ENCODE results near the gene CHAT.

Gene CHAT

DNA sequence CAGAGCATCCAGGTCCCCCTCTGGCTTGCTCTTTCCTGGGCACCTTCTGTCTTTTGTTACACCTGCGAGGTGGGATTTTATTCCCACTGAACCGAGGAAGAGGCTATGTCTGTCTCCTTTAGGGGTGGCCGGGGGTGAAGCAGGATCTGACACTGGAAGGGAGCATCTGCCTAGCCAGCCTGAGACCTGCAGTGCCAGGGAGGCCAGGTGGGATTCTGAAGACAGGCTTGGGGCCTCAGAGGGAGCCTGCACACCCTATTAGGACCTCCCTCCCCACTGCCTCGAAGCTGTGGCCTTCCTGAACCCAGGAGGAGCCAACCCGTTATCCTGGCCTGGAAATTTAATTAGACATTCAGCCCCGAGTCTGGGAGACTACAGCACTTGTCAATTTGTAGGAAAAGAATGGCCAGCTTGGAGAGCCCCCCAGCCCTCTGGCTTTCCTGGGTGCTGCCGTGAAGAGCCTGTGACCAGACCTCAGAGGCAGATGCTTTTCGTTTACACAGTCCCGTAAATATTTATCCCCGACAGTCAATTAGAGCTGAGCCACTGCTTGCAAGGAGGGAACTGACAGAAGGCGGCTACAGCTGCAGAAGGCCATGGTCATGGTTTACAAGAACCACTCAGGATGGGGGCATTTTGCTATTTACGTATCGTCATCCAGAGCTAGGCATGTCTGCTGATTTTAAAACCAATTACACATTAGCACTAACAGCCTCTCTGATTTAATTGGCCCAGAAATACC, 19.7 kb downstream of the CHAT start:
- no peak overlapping the region for H3K27ac ChIP-seq
- TF ChIP-seq, protein P1, sequence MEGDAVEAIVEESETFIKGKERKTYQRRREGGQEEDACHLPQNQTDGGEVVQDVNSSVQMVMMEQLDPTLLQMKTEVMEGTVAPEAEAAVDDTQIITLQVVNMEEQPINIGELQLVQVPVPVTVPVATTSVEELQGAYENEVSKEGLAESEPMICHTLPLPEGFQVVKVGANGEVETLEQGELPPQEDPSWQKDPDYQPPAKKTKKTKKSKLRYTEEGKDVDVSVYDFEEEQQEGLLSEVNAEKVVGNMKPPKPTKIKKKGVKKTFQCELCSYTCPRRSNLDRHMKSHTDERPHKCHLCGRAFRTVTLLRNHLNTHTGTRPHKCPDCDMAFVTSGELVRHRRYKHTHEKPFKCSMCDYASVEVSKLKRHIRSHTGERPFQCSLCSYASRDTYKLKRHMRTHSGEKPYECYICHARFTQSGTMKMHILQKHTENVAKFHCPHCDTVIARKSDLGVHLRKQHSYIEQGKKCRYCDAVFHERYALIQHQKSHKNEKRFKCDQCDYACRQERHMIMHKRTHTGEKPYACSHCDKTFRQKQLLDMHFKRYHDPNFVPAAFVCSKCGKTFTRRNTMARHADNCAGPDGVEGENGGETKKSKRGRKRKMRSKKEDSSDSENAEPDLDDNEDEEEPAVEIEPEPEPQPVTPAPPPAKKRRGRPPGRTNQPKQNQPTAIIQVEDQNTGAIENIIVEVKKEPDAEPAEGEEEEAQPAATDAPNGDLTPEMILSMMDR (conservative IDR thresholded peaks at IDR 0.05): no peak

- TF ChIP-seq, protein P1 (conservative IDR thresholded peaks at IDR 0.05): no peak
- no peak overlapping the region for H3K27ac ChIP-seq
Observed at GRCh38 chr10:49634069-49634660, 20.3 kb downstream of the CHAT start.

DNA sequence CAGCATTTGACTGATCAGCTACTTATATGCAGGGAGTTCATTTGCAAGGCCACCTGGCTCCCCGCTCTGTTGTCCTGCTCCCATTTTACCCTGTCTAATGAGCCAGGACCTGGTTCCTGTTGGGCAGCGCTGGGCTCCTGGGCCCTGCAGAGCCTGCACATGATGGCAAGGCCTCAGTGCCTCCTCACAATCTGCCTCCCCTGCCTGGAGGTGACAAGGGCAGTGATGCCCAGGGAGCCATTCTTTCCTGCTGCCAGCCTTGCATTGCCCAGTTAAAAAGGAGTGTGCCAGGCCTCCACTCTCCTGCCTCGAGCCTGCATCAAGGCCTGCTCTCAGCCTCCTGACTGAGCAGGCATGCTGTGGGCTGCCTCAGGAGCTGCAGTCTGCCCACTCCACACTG, 28.5 kb downstream of the CHAT start:
- H3K27ac ChIP-seq: no peak overlapping the region
- TF ChIP-seq, protein P1 (conservative IDR thresholded peaks at IDR 0.05): no peak

DNA sequence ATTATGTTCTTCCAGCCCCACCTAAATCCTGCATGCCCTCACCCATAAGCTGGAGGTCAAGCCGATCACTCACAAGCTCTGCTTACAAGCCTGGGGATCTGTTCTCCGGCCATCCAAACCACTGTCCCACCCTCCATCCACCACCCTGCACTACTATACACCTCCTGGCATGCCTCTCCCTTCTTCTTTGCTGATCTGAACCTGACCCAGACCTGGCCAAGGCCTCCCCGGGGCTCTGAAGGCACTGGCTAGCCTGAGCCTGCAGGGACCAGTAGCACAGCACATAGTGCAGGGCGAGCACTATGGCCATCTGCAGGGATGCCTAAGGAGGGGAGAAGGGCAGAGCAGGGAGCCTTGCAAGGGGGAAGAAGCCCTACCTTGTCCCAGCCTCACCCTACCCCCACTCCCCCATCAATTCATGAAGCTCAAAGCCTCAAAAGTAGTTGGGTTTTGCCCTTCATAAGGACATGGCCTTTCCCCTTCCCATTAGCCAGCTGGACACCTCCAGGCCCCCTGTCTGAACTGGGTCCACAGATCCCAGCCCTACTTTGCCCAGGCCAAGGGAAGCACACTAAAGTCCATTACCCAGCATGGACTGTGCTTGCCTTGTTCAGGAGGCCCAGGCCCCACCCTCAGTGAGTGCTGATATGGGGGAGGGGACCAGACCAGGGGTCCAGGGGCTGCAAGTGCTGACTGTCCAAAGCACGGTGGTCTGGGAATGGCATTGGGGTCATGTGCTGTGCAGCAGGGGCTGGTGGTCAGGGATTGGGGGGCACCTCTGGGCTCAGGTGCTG, 29.6 kb downstream of the CHAT start:
- TF ChIP-seq, protein P1 (conservative IDR thresholded peaks at IDR 0.05): no peak
- no peak overlapping the region for H3K27ac ChIP-seq

GRCh38 chr10:49644035-49644646, 30.3 kb downstream of the CHAT start:
- no peak overlapping the region for H3K27ac ChIP-seq
- TF ChIP-seq, protein P1 (conservative IDR thresholded peaks at IDR 0.05): no peak

- TF ChIP-seq, protein P1 (conservative IDR thresholded peaks at IDR 0.05): no peak
- no peak overlapping the region for H3K27ac ChIP-seq
Observed at GRCh38 chr10:49645417-49645816, 31.6 kb downstream of the CHAT start.

All from VCaP (cell line).